Activated CD8-positive, alpha-beta memory T cell treated with anti-CD3 and anti-CD28 coated beads, Interleukin-2, amount 10 ng/mL, durations not matched to agents 7 days and 5 days (primary cell): Measurements from ENCODE around the gene MTA1. TPM values are rescaled to one million over a fixed set of nuclear protein-coding genes. Genes with fewer than 3 reads are reported as not detected.

ENCODE experiments used
- ATAC-seq: fragments of 150-1000 bp; cut with Tn5 transposase; one replicate; pipeline ENCODE4 v1.10.0; 2021; ENCODE audit warnings: moderate library complexity
- CTCF ChIA-PET: fragments of 350-600 bp; sonication (Branson Sonifier 250); formaldehyde crosslinking; loops from one replicate; lab custom pipeline; 2021; ENCODE audit warnings: antibody characterized with exemption; lab: Charles Lee
- DNase-seq: peaks from one replicate; pipeline ENCODE4 v3.0.0-alpha.2; 2020
- H3K27ac Mint-ChIP-seq: one replicate; pipeline ENCODE4 v1.8.0; 2021; ENCODE audit warnings: mild to moderate bottlenecking, mixed read lengths
- H3K27me3 Mint-ChIP-seq: one replicate; pipeline ENCODE4 v1.8.0; 2021; ENCODE audit warnings: mixed read lengths
- H3K36me3 Mint-ChIP-seq: one replicate; pipeline ENCODE4 v1.8.0; 2021; ENCODE audit warnings: mild to moderate bottlenecking, mixed read lengths
- H3K4me1 Mint-ChIP-seq: one replicate; pipeline ENCODE4 v1.8.0; 2021; ENCODE audit warnings: mixed read lengths
- H3K4me3 Mint-ChIP-seq: one replicate; pipeline ENCODE4 v1.8.0; 2021; ENCODE audit warnings: mild to moderate bottlenecking, moderate library complexity, mixed read lengths
- H3K9me3 Mint-ChIP-seq: one replicate; pipeline ENCODE4 v1.8.0; 2022; ENCODE audit warnings: low read depth, mixed read lengths
- total RNA-seq, 2 experiments: library from RNA; stranded (reverse); gene quantifications; one replicate each; pipeline ENCODE4 v1.2.3, GENCODE V29; 2021

Gene MTA1
- total RNA-seq, 2 experiments from 2014 or later: 134 to 141 TPM

- Mint-ChIP-seq H3K4me1 (peaks cover 19% of the 10 kb centered on the region), H3K4me3 (no peak overlapping the region), H3K27ac (no peak overlapping the region), H3K27me3 (peaks cover 26% of the 10 kb centered on the region), H3K9me3 (no peaks in the 10 kb centered on the region), H3K36me3 (no peaks in the 10 kb centered on the region)
- no peak for ATAC-seq
- no peak for DNase-seq
- CTCF ChIA-PET: interaction anchor here (0.8 to 2.3 kb wide), 4 partner anchors 17 to 112 kb away, joined by 4 to 10 read pairs (median 6); no protein-coding TSS in a partner anchor
These were observed 3.0 kb upstream of the MTA1 start for GRCh38 chr14:105416671-105417070.

GRCh38 chr14:105417690-105418121 is 1.9 kb upstream of the MTA1 start:
- no peaks in the 10 kb centered on the region for H3K9me3 Mint-ChIP-seq

GRCh38 chr14:105418269-105419194 is 1.1 kb upstream of the MTA1 start:
- Mint-ChIP-seq H3K27ac (peak overlapping the region; percentile 12), H3K9me3 (no peaks in the 10 kb centered on the region), H3K4me3 (peak overlapping the region; percentile 54), H3K4me1 (peaks cover 32% of the 10 kb centered on the region), H3K36me3 (peaks cover under 1% of the 10 kb centered on the region), H3K27me3 (peaks cover 14% of the 10 kb centered on the region)
- DNase-seq: no peak
- CTCF ChIA-PET: interaction anchor here (0.8 to 1.6 kb wide), 5 partner anchors 9 to 72 kb away, joined by 3 to 8 read pairs (median 3); no protein-coding TSS in a partner anchor
- ATAC-seq: no peak

More at GRCh38 chr14:105417690-105418121, 1.9 kb upstream of the MTA1 start:
- ATAC-seq (no peak), DNase-seq (no peak)
- Mint-ChIP-seq H3K36me3 (no peaks in the 10 kb centered on the region), H3K27me3 (peaks cover 23% of the 10 kb centered on the region), H3K27ac (no peak overlapping the region), H3K4me1 (peaks cover 30% of the 10 kb centered on the region), H3K4me3 (no peak overlapping the region)
- CTCF ChIA-PET: interaction anchor here (0.8 to 1.6 kb wide), 4 partner anchors 15 to 72 kb away, joined by 3 to 8 read pairs (median 3); no protein-coding TSS in a partner anchor

- Mint-ChIP-seq H3K4me3 (peak overlapping the region; percentile 84), H3K4me1 (peaks cover 28% of the 10 kb centered on the region), H3K9me3 (no peaks in the 10 kb centered on the region), H3K27me3 (peaks cover 7% of the 10 kb centered on the region), H3K36me3 (peaks cover 3% of the 10 kb centered on the region), H3K27ac (peak overlapping the region; percentile 80)
- peak; percentile 17 for ATAC-seq
- no peak for DNase-seq
- CTCF ChIA-PET: no interaction called here
These were observed 710 bp downstream of the MTA1 start for GRCh38 chr14:105420101-105420973.

- CTCF ChIA-PET: interaction anchor here (1.1 to 1.2 kb wide), 2 partner anchors 9 to 70 kb away, joined by 3 read pairs; partner anchors contain the start of gene TEDC1
- H3K27ac Mint-ChIP-seq: peak overlapping the region; percentile 80
- peak overlapping the region; percentile 84 for H3K4me3 Mint-ChIP-seq
- peaks cover 28% of the 10 kb centered on the region for H3K4me1 Mint-ChIP-seq
- H3K9me3 Mint-ChIP-seq: no peaks in the 10 kb centered on the region
- DNase-seq (no peak), ATAC-seq (no peak)
- peaks cover 5% of the 10 kb centered on the region for H3K36me3 Mint-ChIP-seq
- H3K27me3 Mint-ChIP-seq: peaks cover 5% of the 10 kb centered on the region
These were observed 1.5 kb downstream of the MTA1 start for GRCh38 chr14:105420974-105421674.

- peak overlapping the region; percentile 84 for H3K4me3 Mint-ChIP-seq
- H3K9me3 Mint-ChIP-seq: no peaks in the 10 kb centered on the region
- CTCF ChIA-PET: interaction anchor here (1.1 to 1.5 kb wide), 3 partner anchors 8 to 69 kb away, joined by 3 to 4 read pairs (median 3); partner anchors contain the start of gene TEDC1
- DNase-seq (no peak), ATAC-seq (no peak)
- H3K4me1 Mint-ChIP-seq: peaks cover 33% of the 10 kb centered on the region
- no peaks in the 10 kb centered on the region for H3K27me3 Mint-ChIP-seq
- peak overlapping the region; percentile 71 for H3K27ac Mint-ChIP-seq
- H3K36me3 Mint-ChIP-seq: peaks cover 11% of the 10 kb centered on the region
These were observed 2.3 kb downstream of the MTA1 start for GRCh38 chr14:105421723-105422615.

- Mint-ChIP-seq H3K4me3 (no peak overlapping the region), H3K4me1 (peaks cover 41% of the 10 kb centered on the region), H3K36me3 (peaks cover 17% of the 10 kb centered on the region), H3K27ac (peak overlapping the region; percentile 43), H3K27me3 (no peaks in the 10 kb centered on the region), H3K9me3 (no peaks in the 10 kb centered on the region)
- CTCF ChIA-PET: interaction anchor here (1.5 kb wide), 1 partner anchor 51 kb away, joined by 4 read pairs; no protein-coding TSS in a partner anchor
- DNase-seq (no peak), ATAC-seq (no peak)
These were observed 3.3 kb downstream of the MTA1 start for GRCh38 chr14:105422695-105423487.

- H3K4me1 Mint-ChIP-seq: peaks cover 42% of the 10 kb centered on the region
- H3K27me3 Mint-ChIP-seq: no peaks in the 10 kb centered on the region
- DNase-seq (no peak), ATAC-seq (no peak)
- no peak overlapping the region for H3K27ac Mint-ChIP-seq
- no peak overlapping the region for H3K4me3 Mint-ChIP-seq
- CTCF ChIA-PET: interaction anchor here (1.5 kb wide), 1 partner anchor 51 kb away, joined by 4 read pairs; no protein-coding TSS in a partner anchor
- peaks cover 19% of the 10 kb centered on the region for H3K36me3 Mint-ChIP-seq
- no peaks in the 10 kb centered on the region for H3K9me3 Mint-ChIP-seq
These were observed 4.0 kb downstream of the MTA1 start for GRCh38 chr14:105423488-105424195.

- H3K9me3 Mint-ChIP-seq: no peaks in the 10 kb centered on the region
- H3K27ac Mint-ChIP-seq: no peak overlapping the region
- H3K4me1 Mint-ChIP-seq: peaks cover 39% of the 10 kb centered on the region
- CTCF ChIA-PET: interaction anchor here (0.9 kb wide), 1 partner anchor 65 kb away, joined by 4 read pairs; no protein-coding TSS in a partner anchor
- H3K27me3 Mint-ChIP-seq: no peaks in the 10 kb centered on the region
- H3K36me3 Mint-ChIP-seq: peaks cover 23% of the 10 kb centered on the region
- DNase-seq (no peak), ATAC-seq (no peak)
- H3K4me3 Mint-ChIP-seq: no peak overlapping the region
These were observed 5.2 kb downstream of the MTA1 start for GRCh38 chr14:105424861-105425260.

- H3K9me3 Mint-ChIP-seq: no peaks in the 10 kb centered on the region
- H3K27ac Mint-ChIP-seq: no peak overlapping the region
- no peak for DNase-seq
- H3K4me3 Mint-ChIP-seq: no peak overlapping the region
- CTCF ChIA-PET: no interaction called here
- ATAC-seq: no peak
- no peaks in the 10 kb centered on the region for H3K27me3 Mint-ChIP-seq
- peaks cover 36% of the 10 kb centered on the region for H3K4me1 Mint-ChIP-seq
- peaks cover 33% of the 10 kb centered on the region for H3K36me3 Mint-ChIP-seq
These were observed 6.2 kb downstream of the MTA1 start for GRCh38 chr14:105425823-105426247.
